ENCODE results near the gene SF3B2. TPM values are rescaled to one million over a fixed set of nuclear protein-coding genes. Genes with fewer than 3 reads are reported as not detected.
"Not testable (repeated sequence)": the region's sequence is repeated elsewhere in the genome, so short reads cannot be mapped to it uniquely, and the experiment has no call there.

Gene SF3B2
- total and polyA plus RNA-seq, 2 donors (not counting 1 experiment from before 2014, with no cell fraction given) = 87.7 to 108 TPM

DNA sequence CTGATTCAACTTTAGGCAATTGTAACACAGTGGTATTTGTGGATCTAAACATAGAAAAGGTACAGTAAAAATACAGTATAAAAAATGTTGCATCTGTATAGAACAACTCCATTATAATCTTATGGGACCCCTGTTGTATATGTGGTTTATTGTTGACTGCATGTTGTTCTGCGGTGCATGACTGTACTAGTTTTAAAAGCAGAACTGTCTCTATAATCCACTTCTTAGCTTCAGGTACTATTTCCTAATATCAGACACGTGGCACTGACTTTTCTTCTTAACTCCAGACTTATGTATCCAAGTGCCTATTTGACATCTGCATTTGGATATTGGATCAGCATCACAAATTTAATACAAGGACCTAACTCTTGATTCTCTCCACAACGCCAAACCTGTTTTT, 59.0 kb downstream of the SF3B2 start:
- Histone ChIP-seq H3K79me2 (ENCODE audit: control insufficient read depth, insufficient read depth, low read length) (peaks cover 6% of the 10 kb centered on the region), H3K36me3 (ENCODE audit: control insufficient read depth, insufficient read depth, low read length) (no peaks in the 10 kb centered on the region), H4K20me1 (ENCODE audit: control insufficient read depth, extremely low read depth, insufficient read depth, low read length) (no peaks in the 10 kb centered on the region), H3K27me3 (ENCODE audit: control insufficient read depth, insufficient read depth, low read length) (no peaks in the 10 kb centered on the region), H3K4me2 (ENCODE audit: extremely low read depth, insufficient read depth, low read length) (no peak overlapping the region), H3K9ac (ENCODE audit: insufficient read depth, low read length) (no peak overlapping the region), H3K4me3 (replicated peaks in 1 of 4; ENCODE audit: control extremely low read depth in 1 of 4, insufficient read depth in 1 of 4, low read depth in 3 of 4, low read length in 4 of 4) (no peak overlapping the region), H2AFZ (ENCODE audit: low read length) (no peak overlapping the region), H3K9me3 (ENCODE audit: control insufficient read depth, insufficient read depth, low read depth, low read length) (no peaks in the 10 kb centered on the region), H3K4me1 (ENCODE audit: control insufficient read depth, extremely low read depth, insufficient read depth, low read length) (peaks cover 9% of the 10 kb centered on the region), H3K27ac (ENCODE audit: insufficient read depth, low read length) (no peak overlapping the region)
- DNase-seq (ENCODE audit: low read depth in 2 of 2) = no peak
- TF ChIP-seq EZH2 (IDR thresholded peaks at IDR 0.05; ENCODE audit: low read length, missing control alignments) = no peak
- TF ChIP-seq, protein P1, sequence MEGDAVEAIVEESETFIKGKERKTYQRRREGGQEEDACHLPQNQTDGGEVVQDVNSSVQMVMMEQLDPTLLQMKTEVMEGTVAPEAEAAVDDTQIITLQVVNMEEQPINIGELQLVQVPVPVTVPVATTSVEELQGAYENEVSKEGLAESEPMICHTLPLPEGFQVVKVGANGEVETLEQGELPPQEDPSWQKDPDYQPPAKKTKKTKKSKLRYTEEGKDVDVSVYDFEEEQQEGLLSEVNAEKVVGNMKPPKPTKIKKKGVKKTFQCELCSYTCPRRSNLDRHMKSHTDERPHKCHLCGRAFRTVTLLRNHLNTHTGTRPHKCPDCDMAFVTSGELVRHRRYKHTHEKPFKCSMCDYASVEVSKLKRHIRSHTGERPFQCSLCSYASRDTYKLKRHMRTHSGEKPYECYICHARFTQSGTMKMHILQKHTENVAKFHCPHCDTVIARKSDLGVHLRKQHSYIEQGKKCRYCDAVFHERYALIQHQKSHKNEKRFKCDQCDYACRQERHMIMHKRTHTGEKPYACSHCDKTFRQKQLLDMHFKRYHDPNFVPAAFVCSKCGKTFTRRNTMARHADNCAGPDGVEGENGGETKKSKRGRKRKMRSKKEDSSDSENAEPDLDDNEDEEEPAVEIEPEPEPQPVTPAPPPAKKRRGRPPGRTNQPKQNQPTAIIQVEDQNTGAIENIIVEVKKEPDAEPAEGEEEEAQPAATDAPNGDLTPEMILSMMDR (conservative IDR thresholded peaks at IDR 0.05 in 1 of 2, IDR thresholded peaks at IDR 0.05 in 1 of 2; ENCODE audit: low read depth in 1 of 2, low read length in 2 of 2) = no peak

GRCh38 chr11:66112041-66112491, 59.9 kb downstream of the SF3B2 start:
- no peaks in the 10 kb centered on the region for H3K36me3 ChIP-seq (ENCODE audit: control insufficient read depth, insufficient read depth, low read length)
- TF ChIP-seq, protein P1 (conservative IDR thresholded peaks at IDR 0.05 in 1 of 2, IDR thresholded peaks at IDR 0.05 in 1 of 2; ENCODE audit: low read depth in 1 of 2, low read length in 2 of 2) = no peak
- peak overlapping the region; percentile 88 for H3K4me2 ChIP-seq (ENCODE audit: extremely low read depth, insufficient read depth, low read length)
- DNase-seq (ENCODE audit: low read depth in 2 of 2) = peak in 1 of 2 donors; percentile 23
- H3K79me2 ChIP-seq (ENCODE audit: control insufficient read depth, insufficient read depth, low read length) = peaks cover 6% of the 10 kb centered on the region
- H3K9ac ChIP-seq (ENCODE audit: insufficient read depth, low read length) = no peak overlapping the region
- peaks cover 9% of the 10 kb centered on the region for H3K4me1 ChIP-seq (ENCODE audit: control insufficient read depth, extremely low read depth, insufficient read depth, low read length)
- H3K9me3 ChIP-seq (ENCODE audit: control insufficient read depth, insufficient read depth, low read depth, low read length) = no peaks in the 10 kb centered on the region
- H3K4me3 ChIP-seq (replicated peaks in 1 of 4; ENCODE audit: control extremely low read depth in 1 of 4, insufficient read depth in 1 of 4, low read depth in 3 of 4, low read length in 4 of 4) = peak overlapping the region in 1 of 4 experiments; percentile 7
- H3K27ac ChIP-seq (ENCODE audit: insufficient read depth, low read length) = peak overlapping the region; percentile 56
- H4K20me1 ChIP-seq (ENCODE audit: control insufficient read depth, extremely low read depth, insufficient read depth, low read length) = no peaks in the 10 kb centered on the region
- no peaks in the 10 kb centered on the region for H3K27me3 ChIP-seq (ENCODE audit: control insufficient read depth, insufficient read depth, low read length)
- H2AFZ ChIP-seq (ENCODE audit: low read length) = no peak overlapping the region

DNA sequence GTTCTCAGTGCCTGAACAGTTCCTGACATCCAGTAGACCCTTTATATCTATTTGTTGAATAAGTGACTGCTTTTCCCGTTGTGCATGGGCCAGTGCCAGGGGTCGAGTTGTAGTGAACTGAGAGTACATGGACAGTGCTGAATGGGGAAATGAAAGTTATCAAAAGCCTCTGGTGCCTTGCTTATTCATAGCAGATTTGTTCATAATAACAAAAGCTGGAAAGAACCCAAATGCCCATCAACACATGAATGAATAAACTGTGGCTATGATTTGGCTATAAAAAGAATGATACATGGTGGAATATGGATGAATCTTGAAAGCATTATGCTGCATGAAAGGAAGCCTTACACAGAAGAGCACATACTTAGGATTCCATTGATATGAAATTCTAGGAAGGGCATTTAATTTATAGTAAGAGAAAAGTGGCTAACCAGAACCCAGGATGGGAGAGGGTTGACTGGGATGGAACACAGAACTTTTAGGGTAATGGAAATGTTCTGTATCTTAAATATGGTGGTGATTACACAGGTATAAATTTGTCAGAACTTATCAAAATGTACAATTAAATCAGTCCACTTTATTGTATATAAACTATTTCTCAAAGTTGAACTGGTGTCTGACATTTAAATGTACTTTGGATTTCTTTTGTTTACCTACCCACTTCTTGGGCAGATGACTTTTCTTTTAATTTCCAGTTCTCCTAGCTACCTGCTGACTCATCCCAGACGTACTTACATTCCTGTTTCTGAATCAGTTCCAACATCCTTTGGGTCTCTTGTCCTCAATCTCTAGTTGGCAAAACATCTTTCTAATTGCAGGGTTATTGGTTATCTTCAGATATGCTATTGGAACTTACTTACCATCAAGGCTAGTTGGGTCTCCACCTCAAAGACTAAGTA, 60.7 kb downstream of the SF3B2 start:
- Histone ChIP-seq H3K27ac (ENCODE audit: insufficient read depth, low read length) (peak overlapping the region; percentile 56), H3K36me3 (ENCODE audit: control insufficient read depth, insufficient read depth, low read length) (no peaks in the 10 kb centered on the region), H4K20me1 (ENCODE audit: control insufficient read depth, extremely low read depth, insufficient read depth, low read length) (no peaks in the 10 kb centered on the region), H3K79me2 (ENCODE audit: control insufficient read depth, insufficient read depth, low read length) (peaks cover 6% of the 10 kb centered on the region), H3K4me1 (ENCODE audit: control insufficient read depth, extremely low read depth, insufficient read depth, low read length) (peaks cover 9% of the 10 kb centered on the region), H3K9me3 (ENCODE audit: control insufficient read depth, insufficient read depth, low read depth, low read length) (no peaks in the 10 kb centered on the region), H3K4me2 (ENCODE audit: extremely low read depth, insufficient read depth, low read length) (peak overlapping the region; percentile 88), H2AFZ (ENCODE audit: low read length) (no peak overlapping the region), H3K27me3 (ENCODE audit: control insufficient read depth, insufficient read depth, low read length) (no peaks in the 10 kb centered on the region), H3K9ac (ENCODE audit: insufficient read depth, low read length) (no peak overlapping the region), H3K4me3 (replicated peaks in 1 of 4; ENCODE audit: control extremely low read depth in 1 of 4, insufficient read depth in 1 of 4, low read depth in 3 of 4, low read length in 4 of 4) (peak overlapping the region in 1 of 4 experiments; percentile 7)
- TF ChIP-seq, protein P1 (conservative IDR thresholded peaks at IDR 0.05 in 1 of 2, IDR thresholded peaks at IDR 0.05 in 1 of 2; ENCODE audit: low read depth in 1 of 2, low read length in 2 of 2) = no peak
- TF ChIP-seq EZH2 (IDR thresholded peaks at IDR 0.05; ENCODE audit: low read length, missing control alignments) = no peak
- peak; percentile 58 to 92 for DNase-seq (ENCODE audit: low read depth in 2 of 2)

DNA sequence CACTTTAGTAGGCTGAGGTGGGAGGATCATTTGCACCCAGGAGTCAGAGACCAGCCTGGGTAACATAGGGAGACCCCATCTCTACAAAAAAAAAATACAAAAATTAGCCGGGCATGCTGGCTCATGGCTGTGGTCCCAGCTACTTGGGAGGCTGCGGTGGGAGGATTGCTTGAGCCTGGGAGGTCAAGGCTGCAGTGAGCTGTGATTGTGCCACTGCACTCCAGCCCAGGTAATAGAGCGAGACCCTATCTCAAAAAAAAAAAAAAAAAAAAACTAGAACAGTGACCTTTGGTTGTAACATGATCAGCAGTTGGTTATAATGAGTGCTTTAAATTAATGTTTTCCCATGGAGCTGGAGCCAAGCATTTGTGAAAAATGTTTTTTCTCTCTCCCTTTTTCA, 62.8 kb downstream of the SF3B2 start:
- not testable (repeated sequence) for H3K4me2 ChIP-seq (ENCODE audit: extremely low read depth, insufficient read depth, low read length); H3K4me3 ChIP-seq (replicated peaks in 1 of 4; ENCODE audit: control extremely low read depth in 1 of 4, insufficient read depth in 1 of 4, low read depth in 3 of 4, low read length in 4 of 4); H3K36me3 ChIP-seq (ENCODE audit: control insufficient read depth, insufficient read depth, low read length); H4K20me1 ChIP-seq (ENCODE audit: control insufficient read depth, extremely low read depth, insufficient read depth, low read length); H3K79me2 ChIP-seq (ENCODE audit: control insufficient read depth, insufficient read depth, low read length); H3K27me3 ChIP-seq (ENCODE audit: control insufficient read depth, insufficient read depth, low read length); H2AFZ ChIP-seq (ENCODE audit: low read length); H3K9ac ChIP-seq (ENCODE audit: insufficient read depth, low read length); H3K27ac ChIP-seq (ENCODE audit: insufficient read depth, low read length); DNase-seq (ENCODE audit: low read depth in 2 of 2); H3K9me3 ChIP-seq (ENCODE audit: control insufficient read depth, insufficient read depth, low read depth, low read length)
- H3K4me1 ChIP-seq (ENCODE audit: control insufficient read depth, extremely low read depth, insufficient read depth, low read length) = peaks cover 20% of the 10 kb centered on the region
